Subcutaneous abdominal adipose tissue (tissue), 5 donors: ENCODE data around the gene HOXC10.

ENCODE experiments used
- H3K27ac ChIP-seq: one replicate; pipeline ENCODE4 v1.7.0; 2013; ENCODE audit warnings: low read depth, mild to moderate bottlenecking, inconsistent platforms, low read length, moderate library complexity
- H3K27me3 ChIP-seq, 5 donors: one replicate each; pipeline ENCODE4 v1.7.0; 2013; ENCODE audit warnings: low read length in 5 of 5, inconsistent platforms in 1 of 5; ENCODE audit not compliant: control insufficient read depth in 5 of 5, insufficient read depth in 4 of 5
- H3K36me3 ChIP-seq, 5 donors: one replicate each; pipeline ENCODE4 v1.7.0; 2013; ENCODE audit warnings: low read length in 5 of 5; ENCODE audit not compliant: control insufficient read depth in 5 of 5, insufficient read depth in 5 of 5
- H3K4me1 ChIP-seq, 5 donors: one replicate each; pipeline ENCODE4 v1.7.0; 2013; ENCODE audit warnings: low read length in 5 of 5, mild to moderate bottlenecking in 3 of 5, moderate library complexity in 1 of 5; ENCODE audit not compliant: control insufficient read depth in 5 of 5, insufficient read depth in 5 of 5
- H3K4me3 ChIP-seq, 5 donors: one replicate each; pipeline ENCODE4 v1.7.0; 2013; ENCODE audit warnings: low read length in 5 of 5, low read depth in 1 of 5
- H3K9ac ChIP-seq, 5 donors: one replicate each; pipeline ENCODE4 v1.7.0; 2013; ENCODE audit warnings: low read length in 5 of 5, mild to moderate bottlenecking in 4 of 5, moderate library complexity in 3 of 5
- H3K9me3 ChIP-seq, 5 donors: one replicate each; pipeline ENCODE4 v1.7.0; 2013; ENCODE audit warnings: low read length in 5 of 5; ENCODE audit not compliant: control insufficient read depth in 5 of 5
- donor health status: healthy.
- donor health status: healthy.
- donor health status: healthy.
- donor health status: healthy.
- donor health status: healthy.

HOXC10 gene

DNA sequence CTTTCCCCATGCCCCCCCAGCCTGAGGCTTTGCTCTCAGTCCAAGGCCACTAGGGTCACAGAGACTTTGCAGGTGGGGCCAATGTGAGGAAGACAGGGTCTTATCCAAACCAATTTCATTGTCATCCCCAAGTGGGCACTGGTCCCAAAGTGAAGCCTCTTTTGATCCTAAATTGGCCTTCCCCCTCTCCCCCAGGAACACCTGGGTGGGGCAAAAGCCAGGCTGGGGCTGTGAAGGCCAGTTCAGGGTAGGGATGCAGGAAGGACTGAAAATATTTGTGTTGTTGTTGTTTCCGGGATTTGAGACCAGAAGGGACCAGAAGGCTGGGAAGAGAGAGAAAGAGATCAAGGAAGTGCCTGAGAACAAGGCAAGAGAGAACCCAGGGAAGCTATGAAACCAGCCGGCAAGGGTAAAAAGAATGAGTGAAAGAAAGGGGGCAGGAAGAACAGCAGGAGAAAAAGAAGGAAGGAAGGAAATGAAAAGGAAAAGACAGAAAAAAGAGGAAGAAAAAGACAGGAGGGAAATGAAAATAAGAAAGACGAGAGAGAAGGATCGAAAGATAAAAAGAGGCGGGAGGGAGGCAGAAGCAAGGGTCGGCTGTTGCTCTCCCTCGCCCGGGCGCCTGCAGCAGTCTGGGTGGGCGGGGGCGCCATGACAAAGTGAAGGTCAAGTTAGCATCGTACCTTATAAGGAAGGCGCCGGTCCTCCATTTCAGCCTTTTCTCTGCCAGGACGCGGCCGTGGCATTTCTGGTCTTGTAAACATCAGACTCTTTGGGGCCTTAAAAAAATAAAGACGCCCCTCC is 19.5 kb upstream of the HOXC10 start:
- no peaks in the 10 kb centered on the region for H3K36me3 ChIP-seq
- H3K27me3 ChIP-seq: peaks cover 83 to 100% (median 89%) of the 10 kb centered on the region in 5 donors
- H3K27ac ChIP-seq: no peak overlapping the region
- no peak overlapping the region for H3K9ac ChIP-seq
- no peak overlapping the region for H3K4me3 ChIP-seq
- peaks cover 0 to under 1% (median 0%) of the 10 kb centered on the region in 5 donors for H3K9me3 ChIP-seq
- H3K4me1 ChIP-seq: peaks cover 0 to 17% (median 15%) of the 10 kb centered on the region in 5 donors

DNA sequence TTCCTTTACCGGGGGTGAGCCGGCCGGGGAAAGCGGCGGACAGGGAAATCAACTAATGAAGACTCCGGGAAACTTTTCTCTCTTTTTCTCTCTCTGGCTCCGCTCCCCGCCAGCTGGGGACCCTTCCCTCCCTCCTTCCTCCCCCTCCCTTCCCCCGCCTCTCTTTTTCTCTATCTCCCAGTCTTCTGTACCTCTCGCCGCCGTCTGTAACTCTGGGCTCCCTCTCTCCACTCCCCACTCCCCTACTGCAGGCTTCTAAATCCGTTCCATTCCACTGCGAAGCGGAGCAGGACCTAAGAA is 18.9 kb upstream of the HOXC10 start:
- Histone ChIP-seq H3K9me3 (no peaks in the 10 kb centered on the region), H3K9ac (no peak overlapping the region), H3K27ac (no peak overlapping the region), H3K4me3 (peak overlapping the region in 1 of 5 donors; percentile 17), H3K27me3 (peaks cover 81 to 100% (median 90%) of the 10 kb centered on the region in 5 donors), H3K4me1 (peaks cover 0 to 14% (median 12%) of the 10 kb centered on the region in 5 donors), H3K36me3 (no peaks in the 10 kb centered on the region)

DNA sequence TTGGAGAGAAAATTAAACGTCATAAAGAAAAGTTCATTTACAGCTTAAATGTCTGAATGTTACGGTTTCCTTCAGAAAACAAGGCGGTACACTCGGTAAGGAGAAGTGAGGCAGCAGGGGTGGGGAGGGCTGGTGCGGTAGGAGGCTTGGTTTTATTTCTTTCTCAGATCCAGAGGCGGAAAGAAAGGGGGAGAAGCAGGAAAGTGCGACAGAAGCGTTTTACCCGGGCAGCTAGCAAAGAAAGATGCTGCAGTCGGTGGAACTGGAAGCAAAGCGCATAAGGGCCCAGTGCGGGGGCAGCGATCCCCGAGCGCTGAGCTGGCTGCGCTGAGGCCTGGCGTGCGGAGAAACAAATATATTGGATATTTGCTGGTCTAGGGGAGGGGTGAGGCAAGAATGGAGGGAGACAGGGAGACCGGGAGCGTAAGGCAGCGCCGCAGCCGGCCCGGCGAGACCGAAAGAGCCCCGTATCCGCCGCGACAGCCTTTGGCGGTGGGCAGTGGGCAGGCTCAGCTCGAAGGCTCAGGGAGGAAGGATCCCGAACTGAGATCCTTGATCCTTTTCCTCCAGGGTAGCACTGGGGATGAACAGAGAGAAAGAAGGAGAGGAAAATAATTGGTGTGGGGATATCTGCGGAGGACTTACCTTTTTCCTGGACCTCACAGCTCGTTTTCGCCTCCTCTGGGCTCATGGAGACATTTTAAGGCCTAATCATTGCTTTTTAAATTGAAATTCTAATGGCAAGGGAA is 18.4 kb upstream of the HOXC10 start:
- peaks cover 0 to 13% (median 8%) of the 10 kb centered on the region in 5 donors for H3K4me1 ChIP-seq
- H3K27ac ChIP-seq: no peak overlapping the region
- no peaks in the 10 kb centered on the region for H3K9me3 ChIP-seq
- peak overlapping the region in 2 of 5 donors; percentile 9 to 17 for H3K4me3 ChIP-seq
- no peaks in the 10 kb centered on the region for H3K36me3 ChIP-seq
- no peak overlapping the region for H3K9ac ChIP-seq
- H3K27me3 ChIP-seq: peaks cover 77 to 100% (median 90%) of the 10 kb centered on the region in 5 donors

DNA sequence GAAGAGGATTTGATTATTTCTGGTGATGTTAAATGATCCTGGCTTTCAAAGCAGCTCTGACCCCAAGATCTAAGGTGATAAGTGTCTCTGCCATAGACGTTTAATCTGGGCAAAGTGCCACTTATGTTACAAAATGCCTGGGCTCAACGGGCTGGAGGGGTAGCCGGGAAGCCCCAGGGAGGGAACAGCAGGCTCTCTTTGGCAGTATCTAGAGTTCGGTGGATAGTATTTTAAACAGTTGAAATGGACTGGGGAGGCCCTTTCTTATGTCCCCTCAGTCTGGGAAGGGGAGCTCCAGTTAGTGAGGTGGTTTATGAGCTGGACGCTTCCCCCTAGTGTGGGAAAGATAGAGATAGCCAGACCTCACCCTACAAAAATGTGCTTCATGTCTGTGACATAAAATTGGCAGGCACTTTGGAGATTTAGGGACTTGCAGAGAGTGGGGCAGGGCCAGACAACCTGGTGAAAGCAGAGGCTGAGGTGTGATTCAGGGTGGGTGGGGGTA is 17.5 kb upstream of the HOXC10 start:
- Histone ChIP-seq H3K9ac (no peak overlapping the region), H3K9me3 (no peaks in the 10 kb centered on the region), H3K27ac (no peak overlapping the region), H3K36me3 (no peaks in the 10 kb centered on the region), H3K4me1 (peaks cover 0 to 13% (median 8%) of the 10 kb centered on the region in 5 donors), H3K27me3 (peaks cover 77 to 100% (median 90%) of the 10 kb centered on the region in 5 donors), H3K4me3 (no peak overlapping the region)

DNA sequence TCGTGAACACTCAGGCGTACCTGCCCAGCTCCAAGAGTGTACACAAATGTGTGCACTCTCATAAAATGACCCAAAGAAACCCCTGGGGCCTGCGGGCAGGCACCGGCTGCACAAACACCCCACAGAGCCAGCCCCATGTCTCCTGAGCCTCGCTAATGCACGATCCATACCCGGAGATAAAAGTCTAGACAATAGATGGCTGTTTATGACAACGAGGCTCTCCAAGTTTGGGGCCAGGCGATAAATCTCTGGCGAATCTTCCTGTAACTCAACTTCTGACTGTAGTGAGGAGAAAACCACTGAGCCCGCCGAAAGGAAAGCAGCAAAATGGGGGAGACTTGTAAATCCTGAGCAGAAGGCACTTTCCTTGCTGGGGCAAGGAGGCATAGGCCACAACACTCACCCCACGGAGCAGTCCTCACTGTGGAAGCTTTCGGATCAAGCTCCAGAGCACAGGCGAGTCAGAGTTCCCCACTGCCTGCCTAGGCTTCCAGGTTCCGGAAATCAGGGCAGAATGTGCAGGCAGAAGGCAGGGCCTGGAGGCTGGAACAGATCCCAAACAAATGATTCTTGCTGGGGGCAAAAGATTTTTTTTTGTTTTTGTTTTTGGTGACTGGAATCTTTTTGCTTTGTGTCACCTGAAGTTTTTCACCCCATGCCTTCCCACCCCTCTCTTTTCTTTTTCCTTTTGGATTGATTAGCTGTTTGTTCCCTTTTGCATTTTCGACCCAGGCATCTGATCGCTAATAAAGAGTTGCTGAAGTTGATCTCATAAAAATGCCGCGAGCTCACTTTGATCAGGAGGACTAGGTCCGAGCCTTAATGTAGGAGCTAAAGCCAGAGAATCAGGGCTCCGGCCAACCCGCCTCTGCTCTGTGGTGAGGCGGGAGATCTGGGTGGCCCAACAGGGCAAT is 16.5 kb upstream of the HOXC10 start:
- Histone ChIP-seq H3K9ac (no peak overlapping the region), H3K4me3 (no peak overlapping the region), H3K9me3 (peaks cover 0 to 4% (median 0%) of the 10 kb centered on the region in 5 donors), H3K36me3 (no peaks in the 10 kb centered on the region), H3K27ac (no peak overlapping the region), H3K27me3 (peaks cover 77 to 100% (median 89%) of the 10 kb centered on the region in 5 donors), H3K4me1 (peaks cover 0 to 20% (median 14%) of the 10 kb centered on the region in 5 donors)

DNA sequence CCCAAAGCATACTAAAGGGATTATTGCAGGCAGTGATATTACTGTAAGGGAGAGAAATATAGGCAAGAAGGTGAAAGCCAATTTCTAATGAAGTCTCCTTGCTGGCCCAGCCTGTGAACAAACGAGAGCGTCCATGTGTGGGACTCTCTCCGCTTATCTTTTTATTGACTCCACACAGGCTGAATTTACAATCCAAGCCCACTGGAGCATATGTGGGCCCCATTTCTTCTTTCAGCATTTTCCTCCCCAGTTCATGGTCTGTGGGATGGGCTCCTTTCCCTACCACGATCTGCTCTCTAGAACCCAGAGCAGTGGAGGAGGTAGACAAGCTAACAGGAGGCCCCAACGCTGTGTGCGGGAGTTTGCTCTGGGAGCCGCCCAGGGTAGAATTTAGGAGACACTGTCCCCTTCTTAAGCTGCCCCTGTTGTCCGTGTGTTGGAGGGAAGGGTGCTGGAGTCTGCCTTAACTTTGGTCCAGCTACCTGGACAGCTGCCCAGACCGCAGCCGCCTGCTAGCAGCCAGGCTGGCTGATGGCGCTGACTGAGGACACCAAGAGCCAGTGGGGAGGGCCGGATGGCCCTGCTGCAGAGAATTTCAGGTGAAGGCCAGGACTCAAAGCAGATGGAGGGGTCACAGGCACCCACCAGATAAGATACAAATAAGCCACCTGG is 15.2 kb upstream of the HOXC10 start:
- Histone ChIP-seq H3K4me1 (peaks cover 0 to 26% (median 22%) of the 10 kb centered on the region in 5 donors), H3K27ac (no peak overlapping the region), H3K36me3 (no peaks in the 10 kb centered on the region), H3K9ac (no peak overlapping the region), H3K9me3 (peaks cover 0 to 4% (median 0%) of the 10 kb centered on the region in 5 donors), H3K4me3 (no peak overlapping the region), H3K27me3 (peaks cover 65 to 95% (median 81%) of the 10 kb centered on the region in 5 donors)

DNA sequence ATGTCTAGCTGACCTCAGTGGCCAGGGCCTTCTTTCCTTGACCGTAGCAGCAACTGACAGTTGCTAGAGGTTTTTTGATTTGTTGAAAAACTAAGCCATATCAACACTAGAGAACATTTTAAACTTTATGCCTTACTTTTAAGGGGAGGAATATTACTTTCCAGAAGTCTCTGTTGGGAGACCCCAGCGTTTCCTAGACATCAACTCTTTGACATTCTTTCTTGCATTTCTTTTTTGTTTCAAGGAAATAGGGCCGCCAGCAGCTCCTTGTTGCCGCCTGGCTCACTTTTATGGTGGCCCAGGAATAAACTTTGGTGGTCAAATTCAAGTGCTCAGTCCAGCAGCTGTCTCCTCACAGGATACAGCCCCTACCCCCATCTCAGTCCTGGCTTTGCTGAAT is 14.5 kb upstream of the HOXC10 start:
- H3K27ac ChIP-seq: no peak overlapping the region
- no peaks in the 10 kb centered on the region for H3K36me3 ChIP-seq
- H3K9me3 ChIP-seq: peaks cover 0 to 4% (median 0%) of the 10 kb centered on the region in 5 donors
- no peak overlapping the region for H3K9ac ChIP-seq
- H3K4me3 ChIP-seq: no peak overlapping the region
- peaks cover 58 to 93% (median 75%) of the 10 kb centered on the region in 5 donors for H3K27me3 ChIP-seq
- peaks cover 0 to 31% (median 28%) of the 10 kb centered on the region in 5 donors for H3K4me1 ChIP-seq

DNA sequence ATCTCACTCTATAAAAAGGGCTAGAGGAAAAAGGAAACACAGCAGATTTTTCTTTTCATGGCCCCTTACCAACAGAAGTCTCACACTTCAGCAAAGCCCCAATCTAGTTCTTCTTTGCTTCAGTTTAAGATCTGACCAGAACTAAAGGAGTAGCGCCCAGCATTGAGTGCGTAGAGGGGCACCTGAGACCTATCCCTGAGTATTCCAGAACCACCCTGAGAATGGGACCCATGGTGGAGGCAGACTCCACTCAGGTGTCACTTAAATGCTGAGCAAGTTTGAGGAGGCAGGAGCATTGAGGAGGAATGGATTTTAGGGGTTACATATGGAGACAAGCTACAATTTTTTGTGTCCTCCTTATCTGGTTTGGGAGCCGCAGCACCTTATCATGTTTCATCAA is 13.8 kb upstream of the HOXC10 start:
- Histone ChIP-seq H3K4me1 (peaks cover 0 to 32% (median 30%) of the 10 kb centered on the region in 5 donors), H3K9me3 (peaks cover 0 to 4% (median 0%) of the 10 kb centered on the region in 5 donors), H3K27ac (no peak overlapping the region), H3K4me3 (no peak overlapping the region), H3K9ac (no peak overlapping the region), H3K27me3 (peaks cover 53 to 92% (median 81%) of the 10 kb centered on the region in 5 donors), H3K36me3 (no peaks in the 10 kb centered on the region)

DNA sequence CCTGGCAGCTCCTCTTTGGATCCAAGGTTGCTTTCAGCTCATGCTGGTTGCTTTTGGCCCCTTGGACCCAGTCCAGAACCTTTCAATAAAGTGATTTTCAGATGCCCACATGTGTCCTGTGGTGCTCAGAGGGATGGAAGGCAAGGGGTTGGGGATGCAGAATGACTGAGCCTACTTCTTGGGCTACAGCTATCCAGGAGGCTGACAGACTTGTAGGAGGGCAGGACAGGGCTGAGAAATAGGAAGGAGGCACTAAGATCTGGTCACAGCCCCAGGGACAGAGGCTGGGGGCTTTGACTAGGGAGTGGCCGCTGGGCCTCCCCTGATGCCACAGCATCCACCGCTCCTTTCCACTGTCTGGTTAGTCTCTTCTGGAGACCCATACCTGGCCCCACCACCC is 13.3 kb upstream of the HOXC10 start:
- peaks cover 52 to 92% (median 80%) of the 10 kb centered on the region in 5 donors for H3K27me3 ChIP-seq

More for the DNA sequence above, 13.3 kb upstream of the HOXC10 start:
- no peak overlapping the region for H3K27ac ChIP-seq
- H3K36me3 ChIP-seq: no peaks in the 10 kb centered on the region
- no peak overlapping the region for H3K4me3 ChIP-seq
- no peak overlapping the region for H3K9ac ChIP-seq
- peaks cover 0 to 4% (median 0%) of the 10 kb centered on the region in 5 donors for H3K9me3 ChIP-seq
- peaks cover 0 to 27% (median 25%) of the 10 kb centered on the region in 5 donors for H3K4me1 ChIP-seq
